GM12878 (cell line): ENCODE results near the gene NUDT16L1. TPM values are rescaled to one million over a fixed set of nuclear protein-coding genes. Genes with fewer than 3 reads are reported as not detected.

ENCODE experiments used
- ATAC-seq: fragments of 200-7000 bp; cut with Tn5 transposase; 3 replicates; pipeline ENCODE4 v1.9.1; 2020; ENCODE audit warnings: mild to moderate bottlenecking, moderate library complexity
- BruUV-seq: library from RNA; stranded (reverse); fragments of 400-500 nt; replicated peaks from 2 replicates; lab custom pipeline; 2021; lab: Mats Ljungman, UMichigan
- CTCF ChIA-PET: fragments of 300-600 bp; sonication (Branson Sonifier 250); formaldehyde crosslinking; extraction: SDS; loops from one replicate; lab custom pipeline; 2021; ENCODE audit warnings: inconsistent platforms; lab: Yijun Ruan, JAX
- POLR2A ChIA-PET: fragments of 350-600 bp; formaldehyde crosslinking; extraction: SDS; loops from one replicate; lab custom pipeline; 2021; ENCODE audit warnings: inconsistent platforms; lab: Charles Lee
- RAD21 ChIA-PET: fragments of 300-600 bp; sonication (Branson Sonifier 250); formaldehyde crosslinking; loops from one replicate; lab custom pipeline; 2023; ENCODE audit warnings: antibody characterized with exemption; ENCODE audit not compliant: unreplicated experiment; lab: Charles Lee
- SMC1A ChIA-PET: fragments of 300-600 bp; sonication (Branson Sonifier 250); formaldehyde crosslinking; loops from one replicate; lab custom pipeline; 2023; ENCODE audit not compliant: unreplicated experiment, uncharacterized antibody; lab: Charles Lee
- DNase-seq: peaks from one replicate; pipeline ENCODE4 v3.0.0-alpha.2; 2011; ENCODE audit warnings: low read depth, low spot score
- FAIRE-seq: peaks from 3 replicates; lab custom pipeline; 2011; peaks lifted over from hg19 to GRCh38; lab: Jason Lieb, UNC
- H2AFZ ChIP-seq: 2 replicates; pipeline ENCODE4 v1.6.0; 2011; ENCODE audit warnings: low read depth, low read length, control low read depth; ENCODE audit not compliant: control insufficient read depth
- H3K27ac ChIP-seq: 2 replicates; pipeline ENCODE4 v1.5.1; 2011; ENCODE audit warnings: control low read depth; ENCODE audit not compliant: control insufficient read depth, insufficient read depth
- H3K27me3 ChIP-seq, 2 experiments: replicated peaks in 1 of 2; 2 replicates each; pipeline versions ENCODE4 v1.6.0 to v1.6.1; 2011; ENCODE audit warnings: low read length in 1 of 2; ENCODE audit not compliant: control insufficient read depth in 2 of 2, insufficient read depth in 2 of 2
- H3K36me3 ChIP-seq, 2 experiments: 2 replicates each; pipeline ENCODE4 v1.5.1; 2011; ENCODE audit warnings: low read length in 1 of 2; ENCODE audit not compliant: control insufficient read depth in 2 of 2, insufficient read depth in 2 of 2
- H3K4me1 ChIP-seq: 2 replicates; pipeline ENCODE4 v1.6.1; 2011; ENCODE audit warnings: mild to moderate bottlenecking, low read length, moderate library complexity, mixed read lengths; ENCODE audit not compliant: control insufficient read depth, insufficient read depth
- H3K4me2 ChIP-seq: 2 replicates; pipeline ENCODE4 v1.6.0; 2011; ENCODE audit warnings: control low read depth; ENCODE audit not compliant: control insufficient read depth, insufficient read depth
- H3K4me3 ChIP-seq: fragments of 200-600 bp; sonication (generic); 2 replicates; pipeline ENCODE4 v1.5.1; 2016
- H3K79me2 ChIP-seq: 2 replicates; pipeline ENCODE4 v1.6.0; 2011; ENCODE audit warnings: low read length; ENCODE audit not compliant: control insufficient read depth, insufficient read depth
- H3K9ac ChIP-seq: 2 replicates; pipeline ENCODE4 v1.8.0; 2011; ENCODE audit warnings: low read length, control low read depth, mixed read lengths; ENCODE audit not compliant: control insufficient read depth, insufficient read depth
- H3K9me3 ChIP-seq: replicated peaks from 3 replicates; pipeline ENCODE4 v1.5.1; 2011; ENCODE audit warnings: mild to moderate bottlenecking, low read length; ENCODE audit not compliant: control insufficient read depth, insufficient read depth
- H4K20me1 ChIP-seq: 2 replicates; pipeline ENCODE4 v1.6.0; 2011; ENCODE audit not compliant: control insufficient read depth, insufficient read depth
- ASH2L ChIP-seq: fragments of 300-600, 200-600 bp; sonication (generic); IDR thresholded peaks from 2 replicates; pipeline ENCODE4 v1.6.1; 2017; ENCODE audit warnings: low read depth, mild to moderate bottlenecking, borderline replicate concordance
- CREM ChIP-seq: IDR thresholded peaks from 2 replicates; pipeline ENCODE4 v1.6.1; 2014; ENCODE audit warnings: antibody characterized with exemption, low read depth
- GABPA ChIP-seq: IDR thresholded peaks from 2 replicates; pipeline ENCODE4 v1.6.1; 2014; ENCODE audit warnings: antibody characterized with exemption, low read depth, mild to moderate bottlenecking, inconsistent platforms
- HCFC1 ChIP-seq: fragments of 150-350 bp; IDR thresholded peaks from 2 replicates; pipeline ENCODE4 v1.6.1; 2014; ENCODE audit warnings: low read length
- HDGF ChIP-seq: fragments of 450-650 bp; IDR thresholded peaks from 2 replicates; pipeline ENCODE4 v1.6.1; 2016; ENCODE audit warnings: antibody characterized with exemption
- IRF4 ChIP-seq: IDR thresholded peaks from 2 replicates; pipeline ENCODE4 v1.6.1; 2011; ENCODE audit warnings: low read depth, low read length
- KAT2A ChIP-seq: conservative IDR thresholded peaks from 2 replicates; pipeline ENCODE4 v1.6.1; 2011; ENCODE audit warnings: low read depth, low read length; ENCODE audit not compliant: control insufficient read depth
- MYC ChIP-seq: IDR thresholded peaks from 2 replicates; pipeline ENCODE4 v1.6.1; 2011; ENCODE audit warnings: mild to moderate bottlenecking, low read length, moderate library complexity, inconsistent platforms; ENCODE audit not compliant: insufficient read depth, insufficient replicate concordance, insufficient read length, severe bottlenecking
- NFYB ChIP-seq: IDR thresholded peaks from 2 replicates; pipeline ENCODE4 v1.6.1; 2011; ENCODE audit warnings: low read depth, mild to moderate bottlenecking, low read length, improper control_type of control experiment, moderate library complexity; ENCODE audit not compliant: insufficient read depth
- RCOR1 ChIP-seq: conservative IDR thresholded peaks from 2 replicates; pipeline ENCODE4 v1.6.1; 2012; ENCODE audit warnings: low read depth, low read length, improper control_type of control experiment
- SMARCA5 ChIP-seq: fragments of 450-650 bp; IDR thresholded peaks from 2 replicates; pipeline ENCODE4 v1.6.1; 2017; ENCODE audit warnings: mild to moderate bottlenecking
- YY1 ChIP-seq: IDR thresholded peaks from 2 replicates; pipeline ENCODE4 v1.6.1; 2011; ENCODE audit warnings: low read depth, mild to moderate bottlenecking, low read length
- ZBTB4 ChIP-seq: fragments of 450-650 bp; formaldehyde crosslinking; IDR thresholded peaks from 2 replicates; pipeline ENCODE4 v1.4.0; 2022; ENCODE audit warnings: mild to moderate bottlenecking, moderate library complexity
- ZNF207 ChIP-seq: fragments of 450-650 bp; IDR thresholded peaks from 2 replicates; pipeline ENCODE4 v1.6.1; 2014; ENCODE audit warnings: antibody characterized with exemption, mild to moderate bottlenecking, borderline replicate concordance
- whole genome bisulfite sequencing: methylation state at CpG from one replicate; pipeline ENCODE4 v1.1.6; 2016; ENCODE audit warnings: low lambda C conversion rate; ENCODE audit not compliant: insufficient replicate concordance, insufficient coverage; ENCODE audit errors: missing lambda C conversion rate; 5-methylcytosine and 5-hydroxymethylcytosine counted together
- in situ Hi-C: fragments of 300-500 bp; cut with MboI; formaldehyde crosslinking; loops from 9 replicates; pipeline ENCODE4 v1.14.3; 2018; ENCODE audit warnings: mixed read lengths
- intact Hi-C: fragments of 100-400 bp; cut with micrococcal nuclease; formaldehyde crosslinking; loops from one replicate; pipeline ENCODE4 v1.14.2; 2022; ENCODE audit not compliant: unreplicated experiment
- polyA plus RNA-seq, 11 experiments: library from polyadenylated mRNA; depleted of rRNA in 4 of 11; unstranded in 6 of 11; stranded (reverse) in 5 of 11; fragments of >200 nt; fragmentation: Nextera tagmentation in 4 of 11; fragmentation: Illumina TruSeq in 1 of 11; extraction: Ambion mirVana in 4 of 11; extraction: Trizol in 1 of 11; gene quantifications; 1 replicate in 1 of 11; 2 replicates in 10 of 11; pipeline versions ENCODE4 v1.2.1 to v1.2.3, GENCODE V29; 2011 to 2016; ENCODE audit warnings: inconsistent platforms in 2 of 11, missing spikeins in 2 of 11, low read depth in 1 of 11
- total RNA-seq, 4 experiments: library from RNA; depleted of rRNA in 3 of 4; stranded (reverse); fragments of >200 nt in 3 of 4; fragmentation: Illumina TruSeq in 1 of 4; extraction: Trizol in 1 of 4; gene quantifications; 2 replicates each; pipeline versions ENCODE4 v1.2.1 to v1.2.3, GENCODE V29; 2013 to 2021
- TF ChIP-seq, protein P1 (sequence below): fragments of 150-350 bp; IDR thresholded peaks from 2 replicates; pipeline ENCODE4 v1.6.1; 2016; ENCODE audit warnings: low read depth, low read length
- TF ChIP-seq, protein P2 (sequence below), 3 experiments: IDR thresholded peaks in 2 of 3; conservative IDR thresholded peaks in 1 of 3; 2 replicates each; pipeline ENCODE4 v1.5.1; 2011; ENCODE audit warnings: low read depth in 3 of 3, low read length in 3 of 3, mild to moderate bottlenecking in 3 of 3, control low read depth in 2 of 3, moderate library complexity in 2 of 3, inconsistent platforms in 1 of 3, mixed read lengths in 1 of 3; ENCODE audit not compliant: control insufficient read depth in 2 of 3, insufficient read depth in 1 of 3; ENCODE audit errors: extremely low read depth in 1 of 3

NUDT16L1 gene
- total and polyA plus RNA-seq, 10 of the 15 experiments (the other 5 are each of a cell fraction or from before 2014, with no cell fraction given) = 1.4 to 77.7 (median 28.9) TPM

GRCh38 chr16:4704913-4705312, 11.6 kb downstream of the NUDT16L1 start:
- DNase-seq (no peak), ATAC-seq (no peak), FAIRE-seq (no peak)
- Histone ChIP-seq H3K36me3 (peaks cover 8 to 18% of the 10 kb centered on the region in 2 experiments; a peak in 3 of 4 replicates), H3K4me3 (no peak overlapping the region), H3K27me3 (no peaks in the 10 kb centered on the region), H3K27ac (no peak overlapping the region), H3K9me3 (no peaks in the 10 kb centered on the region), H3K79me2 (no peaks in the 10 kb centered on the region), H3K9ac (no peak overlapping the region), H3K4me2 (no peak overlapping the region), H3K4me1 (no peaks in the 10 kb centered on the region), H4K20me1 (no peaks in the 10 kb centered on the region), H2AFZ (no peak overlapping the region)
- no TSS peak for BruUV-seq
- ChIA-PET RAD21 (no interaction called here), CTCF (no interaction called here), SMC1A (interaction anchor here (0.6 to 1.0 kb wide), 3 partner anchors 9 to 268 kb away, joined by 3 to 4 read pairs (median 3); no protein-coding TSS in a partner anchor), POLR2A (no interaction called here)
- WGBS = 93% methylated on average over 14 of the region's 14 CpGs
- TF ChIP-seq CREM (no peak), MYC (no peak), HCFC1 (no peak), RCOR1 (no peak), KAT2A (no peak), ZBTB4 (CRISPR knock-in tag) (no peak), GABPA (no peak), IRF4 (no peak), SMARCA5 (no peak), NFYB (no peak), HDGF (no peak), ASH2L (no peak), YY1 (no peak), ZNF207 (no peak)
- TF ChIP-seq, protein P1, sequence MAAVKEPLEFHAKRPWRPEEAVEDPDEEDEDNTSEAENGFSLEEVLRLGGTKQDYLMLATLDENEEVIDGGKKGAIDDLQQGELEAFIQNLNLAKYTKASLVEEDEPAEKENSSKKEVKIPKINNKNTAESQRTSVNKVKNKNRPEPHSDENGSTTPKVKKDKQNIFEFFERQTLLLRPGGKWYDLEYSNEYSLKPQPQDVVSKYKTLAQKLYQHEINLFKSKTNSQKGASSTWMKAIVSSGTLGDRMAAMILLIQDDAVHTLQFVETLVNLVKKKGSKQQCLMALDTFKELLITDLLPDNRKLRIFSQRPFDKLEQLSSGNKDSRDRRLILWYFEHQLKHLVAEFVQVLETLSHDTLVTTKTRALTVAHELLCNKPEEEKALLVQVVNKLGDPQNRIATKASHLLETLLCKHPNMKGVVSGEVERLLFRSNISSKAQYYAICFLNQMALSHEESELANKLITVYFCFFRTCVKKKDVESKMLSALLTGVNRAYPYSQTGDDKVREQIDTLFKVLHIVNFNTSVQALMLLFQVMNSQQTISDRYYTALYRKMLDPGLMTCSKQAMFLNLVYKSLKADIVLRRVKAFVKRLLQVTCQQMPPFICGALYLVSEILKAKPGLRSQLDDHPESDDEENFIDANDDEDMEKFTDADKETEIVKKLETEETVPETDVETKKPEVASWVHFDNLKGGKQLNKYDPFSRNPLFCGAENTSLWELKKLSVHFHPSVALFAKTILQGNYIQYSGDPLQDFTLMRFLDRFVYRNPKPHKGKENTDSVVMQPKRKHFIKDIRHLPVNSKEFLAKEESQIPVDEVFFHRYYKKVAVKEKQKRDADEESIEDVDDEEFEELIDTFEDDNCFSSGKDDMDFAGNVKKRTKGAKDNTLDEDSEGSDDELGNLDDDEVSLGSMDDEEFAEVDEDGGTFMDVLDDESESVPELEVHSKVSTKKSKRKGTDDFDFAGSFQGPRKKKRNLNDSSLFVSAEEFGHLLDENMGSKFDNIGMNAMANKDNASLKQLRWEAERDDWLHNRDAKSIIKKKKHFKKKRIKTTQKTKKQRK = no peak
- TF ChIP-seq, protein P2, sequence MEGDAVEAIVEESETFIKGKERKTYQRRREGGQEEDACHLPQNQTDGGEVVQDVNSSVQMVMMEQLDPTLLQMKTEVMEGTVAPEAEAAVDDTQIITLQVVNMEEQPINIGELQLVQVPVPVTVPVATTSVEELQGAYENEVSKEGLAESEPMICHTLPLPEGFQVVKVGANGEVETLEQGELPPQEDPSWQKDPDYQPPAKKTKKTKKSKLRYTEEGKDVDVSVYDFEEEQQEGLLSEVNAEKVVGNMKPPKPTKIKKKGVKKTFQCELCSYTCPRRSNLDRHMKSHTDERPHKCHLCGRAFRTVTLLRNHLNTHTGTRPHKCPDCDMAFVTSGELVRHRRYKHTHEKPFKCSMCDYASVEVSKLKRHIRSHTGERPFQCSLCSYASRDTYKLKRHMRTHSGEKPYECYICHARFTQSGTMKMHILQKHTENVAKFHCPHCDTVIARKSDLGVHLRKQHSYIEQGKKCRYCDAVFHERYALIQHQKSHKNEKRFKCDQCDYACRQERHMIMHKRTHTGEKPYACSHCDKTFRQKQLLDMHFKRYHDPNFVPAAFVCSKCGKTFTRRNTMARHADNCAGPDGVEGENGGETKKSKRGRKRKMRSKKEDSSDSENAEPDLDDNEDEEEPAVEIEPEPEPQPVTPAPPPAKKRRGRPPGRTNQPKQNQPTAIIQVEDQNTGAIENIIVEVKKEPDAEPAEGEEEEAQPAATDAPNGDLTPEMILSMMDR (IDR thresholded peaks at IDR 0.05 in 2 of 3, conservative IDR thresholded peaks at IDR 0.05 in 1 of 3; ENCODE audit: control insufficient read depth in 2 of 3, extremely low read depth in 1 of 3, insufficient read depth in 1 of 3, low read depth in 3 of 3, low read length in 3 of 3) = no peak
- intact Hi-C loops = no loop called here
- in situ Hi-C loops = no loop called here
